ENCODE results near the gene ZMIZ2.
A peak's percentile ranks its signal among the peaks of the same experiment; 100 is the strongest.
"Not testable (repeated sequence)": the region's sequence is repeated elsewhere in the genome, so short reads cannot be mapped to it uniquely, and the experiment has no call there.

ZMIZ2 gene

DNA sequence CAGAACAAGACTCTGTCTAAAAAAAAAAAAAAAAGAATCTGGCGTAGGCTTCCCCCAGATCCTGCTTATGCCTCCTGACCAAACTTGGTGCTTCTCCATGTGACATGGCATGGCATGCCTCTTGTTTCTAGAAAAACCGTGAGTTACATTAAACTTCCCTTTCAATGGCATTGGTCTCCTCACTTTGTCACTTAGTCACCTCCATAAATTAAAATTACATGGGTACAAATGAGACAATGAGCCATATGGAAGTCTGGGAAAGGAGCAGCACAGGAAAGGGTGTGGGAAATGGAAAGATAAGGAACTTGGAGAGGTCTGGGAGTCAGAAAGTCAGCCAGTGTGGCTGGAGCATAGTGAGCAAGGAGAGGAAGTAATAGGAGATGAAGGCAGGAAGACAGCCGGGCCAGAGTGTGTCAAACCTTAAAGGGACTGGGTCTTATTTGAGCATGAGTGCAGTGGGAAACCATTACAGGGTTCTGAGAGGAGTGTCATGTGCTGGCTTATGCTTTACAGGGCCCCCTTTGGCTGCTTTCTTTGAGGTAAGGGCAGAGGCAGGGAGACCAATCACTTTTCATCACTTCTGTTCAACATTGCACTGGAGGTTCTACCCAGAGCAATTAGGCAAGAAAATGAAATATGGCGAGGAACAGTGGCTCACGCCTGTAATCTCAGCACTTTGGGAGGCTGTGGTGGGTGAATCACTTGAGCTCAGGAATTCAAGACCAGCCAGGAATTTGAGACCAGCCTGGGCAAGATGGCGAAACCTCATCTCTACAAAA, 21.3 kb upstream of the ZMIZ2 start:
- DNase-seq = peak; percentile 47

DNA sequence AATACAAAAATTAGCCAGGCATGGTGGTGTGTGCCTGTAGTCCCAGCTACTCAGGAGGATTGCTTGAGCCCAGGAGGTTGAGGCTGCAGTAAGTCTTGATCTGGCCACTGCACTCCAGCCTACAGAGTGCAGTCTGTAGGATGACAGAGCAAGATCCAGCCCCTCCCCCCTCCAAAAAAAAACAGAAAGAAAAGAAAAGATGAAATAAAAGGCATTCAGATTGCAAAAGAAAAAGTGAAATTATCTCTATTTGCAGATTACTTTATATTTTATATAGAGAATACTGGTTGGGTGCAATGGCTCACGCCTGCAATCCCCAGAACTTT, 20.7 kb upstream of the ZMIZ2 start:
- no peak for DNase-seq

DNA sequence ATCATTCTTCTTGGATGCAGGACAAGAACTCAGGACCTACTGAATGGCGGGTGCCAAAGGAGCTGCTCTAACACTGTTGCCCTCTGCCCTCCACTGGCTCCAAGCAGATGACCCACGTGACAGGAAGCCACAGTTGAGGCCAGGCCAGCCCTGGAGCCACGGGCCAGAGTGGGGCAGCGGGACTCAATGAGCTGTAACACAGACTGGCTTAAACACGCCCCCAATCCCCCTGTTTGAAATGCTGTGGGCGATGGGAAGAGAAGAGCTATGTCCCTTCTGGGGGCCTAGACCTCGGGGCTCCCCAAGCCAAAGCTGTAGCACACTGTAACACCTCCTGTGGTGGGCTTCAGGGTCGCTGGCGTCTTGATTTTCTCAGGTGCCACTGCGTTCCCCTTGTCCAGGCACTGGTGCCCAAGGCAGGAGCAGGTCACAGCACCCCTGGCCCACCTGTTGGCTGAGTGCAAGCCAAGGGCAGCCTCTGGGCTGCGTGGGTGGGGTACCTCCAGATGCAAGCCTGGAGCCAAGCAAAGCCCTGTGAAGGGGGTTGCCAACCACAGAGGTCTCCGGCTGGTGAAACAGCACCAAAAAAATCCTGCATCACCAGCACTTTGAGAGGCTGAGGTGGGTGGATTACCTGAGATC, 18.6 kb upstream of the ZMIZ2 start:
- peak; percentile 13 for DNase-seq

GRCh38 chr7:44732971-44733370, 15.7 kb upstream of the ZMIZ2 start:
- DNase-seq = not testable (repeated sequence)

DNA sequence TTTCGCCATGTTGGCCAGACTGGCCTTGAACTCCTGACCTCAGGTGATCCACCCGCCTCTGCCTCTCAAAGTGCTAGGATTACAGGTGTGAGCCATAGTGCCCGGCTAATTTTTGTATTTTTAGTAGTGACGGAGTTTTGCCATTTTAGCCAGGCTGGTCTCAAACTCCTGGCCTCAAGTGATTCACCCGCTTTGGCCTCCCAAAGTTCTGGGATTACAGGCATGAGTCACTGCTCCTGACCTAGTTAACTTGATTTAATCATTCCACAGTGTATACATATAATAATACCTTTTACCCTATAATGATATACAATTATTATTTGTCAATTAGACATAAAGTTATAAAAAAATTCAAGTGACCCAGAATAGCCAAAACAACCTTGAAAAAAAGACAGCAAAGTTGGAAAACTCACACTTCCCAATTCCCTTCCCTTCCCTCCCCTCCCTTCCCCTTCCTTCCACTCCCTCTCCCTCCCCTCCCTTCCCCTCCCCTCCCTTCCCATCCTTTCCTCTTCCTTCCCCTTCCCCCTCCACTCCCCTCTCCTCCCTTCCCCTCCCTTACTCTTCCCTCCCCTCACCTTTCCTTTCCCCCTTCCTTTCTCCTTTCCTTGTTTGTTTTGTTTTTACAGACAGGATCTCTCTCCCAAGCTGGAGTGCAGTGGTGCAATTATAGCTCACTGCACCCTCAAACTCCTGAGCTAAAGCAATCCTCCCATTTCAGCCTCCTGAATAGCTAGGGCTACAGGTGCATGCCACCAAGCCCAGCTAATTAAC, 14.8 kb upstream of the ZMIZ2 start:
- no peak for DNase-seq

GRCh38 chr7:44735403-44736165, 13.1 kb upstream of the ZMIZ2 start:
- DNase-seq = peak; percentile 75

GRCh38 chr7:44736896-44737295, 11.8 kb upstream of the ZMIZ2 start:
- DNase-seq = no peak

DNA sequence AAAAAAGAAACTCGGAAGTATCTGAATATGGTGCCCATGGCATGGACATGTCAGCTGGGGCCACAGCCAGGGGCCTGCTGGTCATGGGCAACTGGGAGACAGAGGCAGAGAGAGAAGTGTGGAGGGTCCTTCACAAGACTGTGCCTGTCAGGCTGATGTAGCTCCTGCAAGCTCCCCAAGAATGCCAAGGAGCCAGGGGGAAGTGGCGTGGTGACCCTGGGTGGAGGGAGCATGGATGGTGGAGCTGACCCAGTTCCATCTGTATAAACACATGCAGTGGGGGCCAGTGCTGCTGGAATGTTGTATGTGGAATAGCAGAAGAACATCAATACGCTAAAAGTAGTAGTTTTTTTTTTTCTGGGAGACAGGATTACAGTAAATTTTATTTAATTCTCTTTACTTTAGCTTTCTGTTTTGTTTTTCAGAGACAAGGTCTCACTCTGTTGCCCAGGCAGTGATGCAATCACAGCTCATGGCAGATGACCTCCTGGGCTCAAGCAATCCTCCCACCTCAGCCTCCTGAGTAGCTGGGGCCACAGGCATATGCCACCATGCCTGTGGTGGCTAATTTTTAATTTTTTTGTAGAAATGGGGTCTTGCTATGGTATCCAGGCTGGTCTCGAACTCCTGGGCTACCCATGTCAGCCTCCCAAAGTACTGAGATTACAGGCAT, 10.5 kb upstream of the ZMIZ2 start:
- no peak for DNase-seq

GRCh38 chr7:44738876-44739665, 9.6 kb upstream of the ZMIZ2 start:
- no peak for DNase-seq

- DNase-seq = no peak
Measured at GRCh38 chr7:44740055-44740454, 8.6 kb upstream of the ZMIZ2 start.

DNA sequence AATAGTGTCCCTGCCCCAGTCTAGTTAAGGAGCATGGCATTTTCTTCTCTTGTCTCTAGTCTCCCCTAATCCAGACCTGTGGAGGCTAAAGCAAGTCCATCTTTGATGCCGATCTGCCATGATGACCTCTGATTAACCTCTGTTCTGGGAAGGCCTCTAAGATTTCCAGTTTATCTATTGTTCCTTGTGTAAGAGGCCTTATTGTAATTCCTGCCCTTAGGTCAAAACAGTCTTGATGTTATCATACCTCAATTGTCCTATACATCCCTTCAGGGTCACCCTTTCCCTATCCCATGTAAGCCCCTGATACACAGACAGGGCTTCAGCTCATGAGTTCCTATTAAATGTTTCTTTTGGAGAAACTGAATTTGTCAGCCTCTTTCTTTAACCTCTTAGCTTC, 4.9 kb upstream of the ZMIZ2 start:
- DNase-seq = no peak

DNA sequence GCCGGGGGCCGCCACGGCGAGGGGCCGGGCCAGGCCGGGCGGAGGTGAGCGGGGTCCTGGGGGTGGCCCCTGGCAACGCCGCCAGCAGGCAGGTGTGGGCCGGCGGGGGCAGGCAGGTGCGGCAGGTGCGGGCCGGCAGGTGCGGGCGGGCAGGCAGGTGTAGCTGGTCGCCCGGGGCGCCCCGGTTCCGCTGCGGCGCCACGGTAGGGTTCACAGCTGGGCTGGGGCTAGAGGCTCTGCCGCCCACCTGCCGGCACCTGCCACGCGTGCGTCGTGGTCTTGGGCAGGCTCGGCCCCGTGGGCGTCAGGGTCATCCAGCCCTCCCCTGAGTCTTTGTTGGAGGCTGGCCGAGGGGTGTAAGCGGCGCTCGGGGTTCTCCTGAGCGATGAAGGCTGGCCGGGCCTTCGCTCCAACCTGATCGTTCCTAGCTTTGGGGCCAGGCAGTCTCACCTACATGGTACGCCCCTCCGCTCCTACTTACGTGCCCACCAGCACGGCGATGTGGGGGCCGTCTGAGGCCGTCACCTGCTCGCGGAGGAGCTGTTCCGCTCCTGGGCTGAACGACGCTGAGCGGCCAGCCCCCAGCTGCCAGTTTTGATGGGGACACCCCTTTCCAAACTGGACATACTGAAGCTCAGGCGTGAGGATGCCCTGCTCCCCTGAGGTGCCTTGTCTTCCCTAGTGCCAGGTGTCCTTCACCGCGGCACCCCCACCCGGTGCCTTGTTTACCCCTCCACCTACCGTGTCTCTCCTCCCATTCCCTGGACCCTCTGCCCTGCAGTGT, 493 bp downstream of the ZMIZ2 start:
- no peak for DNase-seq

- DNase-seq = no peak
Measured at GRCh38 chr7:44749992-44750391, 1.3 kb downstream of the ZMIZ2 start.

- DNase-seq = no peak
Measured at GRCh38 chr7:44750424-44750823, 1.8 kb downstream of the ZMIZ2 start.

DNA sequence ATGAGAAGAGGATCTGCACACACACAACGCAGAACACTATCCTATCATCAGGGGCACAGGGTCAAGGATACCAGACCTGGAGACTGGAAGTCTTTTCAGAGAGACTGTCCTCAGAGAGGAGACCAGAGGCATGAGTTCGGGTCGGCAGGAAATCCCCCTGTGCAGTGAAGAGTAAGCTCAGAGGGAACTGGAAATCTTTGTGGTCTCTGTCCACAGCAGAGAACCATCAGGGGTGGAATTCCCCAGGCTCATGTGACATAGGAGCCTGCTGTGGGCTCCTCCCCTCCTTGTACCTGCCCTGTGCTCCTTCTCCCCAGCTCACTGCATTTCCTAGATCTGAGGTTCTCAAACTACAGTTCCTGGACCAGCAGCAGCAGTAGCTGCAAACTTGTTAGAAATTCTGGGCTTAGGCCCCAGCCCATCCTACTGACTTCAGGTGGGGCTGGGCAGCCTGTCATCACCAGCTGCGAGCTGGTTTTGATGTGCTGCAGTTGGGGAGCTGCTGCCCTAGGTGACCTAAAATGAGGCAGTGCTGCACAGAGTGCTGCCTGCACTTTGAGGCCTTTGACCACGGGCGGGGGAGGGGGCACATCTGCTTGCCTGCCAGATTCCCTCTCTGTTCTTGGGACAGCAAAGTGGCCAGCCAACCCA, 2.4 kb downstream of the ZMIZ2 start:
- peak; percentile 32 for DNase-seq

DNA sequence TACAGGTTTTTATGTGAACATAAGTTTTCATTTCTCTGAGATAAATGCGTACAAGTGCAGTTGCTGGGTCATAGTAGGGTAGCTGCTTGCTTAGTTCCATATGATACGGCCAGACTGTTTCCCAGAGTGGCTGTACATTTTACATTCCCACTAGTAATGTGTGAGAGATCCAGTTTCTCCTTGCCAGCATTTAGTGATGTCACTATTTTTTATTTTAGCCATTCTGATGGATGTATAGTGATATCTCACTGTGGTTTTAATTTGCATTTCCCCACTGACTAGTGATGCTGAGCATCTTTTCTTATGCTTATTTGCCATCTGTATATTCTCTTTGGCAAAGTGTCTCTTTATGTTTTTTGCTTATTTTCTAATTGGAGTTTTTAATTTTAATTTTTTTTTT, 4.2 kb downstream of the ZMIZ2 start:
- no peak for DNase-seq

DNA sequence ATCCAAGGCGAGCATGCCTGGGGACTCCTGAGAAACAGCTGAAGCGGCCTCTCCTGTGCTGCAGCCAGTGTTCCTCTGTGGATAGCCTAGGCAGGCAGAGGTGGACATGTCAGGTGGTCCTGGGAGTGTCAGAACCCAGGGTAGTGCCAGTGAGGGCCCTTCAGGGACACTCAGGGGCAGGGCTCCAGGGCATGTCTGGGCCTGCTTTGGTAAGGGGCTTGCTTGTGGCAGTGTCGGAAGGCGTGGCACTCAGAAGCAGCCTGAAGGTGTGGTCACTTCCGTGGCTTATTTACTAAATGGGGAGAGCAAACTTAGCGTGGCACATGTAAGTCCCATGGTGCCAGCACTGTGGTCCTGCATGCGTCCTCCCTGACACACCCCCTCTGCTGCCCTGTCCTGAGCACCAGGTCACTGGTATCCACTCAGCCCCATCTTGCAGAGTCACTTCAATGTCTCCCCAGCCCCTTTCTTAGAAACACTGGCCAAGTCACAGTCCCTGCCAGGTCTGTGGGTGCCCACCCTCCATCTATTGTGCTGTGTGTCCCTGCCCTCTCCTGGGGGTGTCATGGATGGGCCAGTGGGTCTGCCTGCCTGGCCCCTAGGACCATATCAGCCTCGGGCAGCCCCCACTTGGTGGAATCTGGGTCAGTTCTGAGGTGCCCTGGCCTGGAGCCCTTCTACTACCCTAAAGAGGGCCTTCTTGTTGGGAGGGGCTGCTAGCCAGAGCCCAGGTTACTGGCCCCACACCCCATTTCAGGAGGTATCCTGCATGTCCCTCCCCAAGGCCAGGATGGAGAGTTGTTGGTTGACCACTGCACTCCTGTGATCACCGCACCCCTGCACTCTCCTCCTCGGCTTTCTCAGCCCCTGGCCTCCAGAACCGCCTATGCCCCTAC, 6.4 kb downstream of the ZMIZ2 start:
- no peak for DNase-seq

- DNase-seq = no peak
Measured at GRCh38 chr7:44755698-44756627, 7.3 kb downstream of the ZMIZ2 start.

All from MV-4-11 (cell line).